ENCODE data around the gene HPD.

GRCh38 chr12:121797937-121798786 is 60.5 kb downstream of the HPD start:
- TF ChIP-seq EZH2 (IDR thresholded peaks at IDR 0.05; ENCODE audit: low read length, missing control alignments) (no peak), CTCF (conservative IDR thresholded peaks at IDR 0.05 in 1 of 2, IDR thresholded peaks at IDR 0.05 in 1 of 2; ENCODE audit: low read depth in 1 of 2, low read length in 2 of 2) (no peak)

Data from fibroblast of lung (primary cell).